Measurements from ENCODE around the gene PID1. TPM values are rescaled to one million over a fixed set of nuclear protein-coding genes. Genes with fewer than 3 reads are reported as not detected.

The PID1 gene
- total RNA-seq, 1 experiment from 2014 or later, result 2.9 TPM

DNA sequence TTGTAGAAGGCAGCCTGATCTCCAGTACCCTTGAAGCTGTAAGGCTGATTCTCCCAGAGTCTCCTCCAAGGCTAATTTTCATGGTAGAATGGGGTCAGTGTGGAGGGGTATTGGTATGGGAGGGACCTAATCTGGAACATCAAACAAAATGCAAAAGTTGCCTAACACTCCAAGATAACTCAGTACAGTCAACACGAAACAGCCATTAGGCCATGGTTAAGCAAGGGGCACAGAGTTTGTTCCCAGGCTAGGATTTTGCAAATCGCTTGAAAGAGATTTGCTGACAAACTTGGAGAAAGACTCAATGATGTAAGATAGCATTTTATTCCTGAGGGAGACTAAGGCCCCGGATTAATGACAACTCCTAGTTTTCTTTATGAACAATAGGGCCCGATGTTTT lies 5.4 kb downstream of the PID1 start:
- DNase-seq (ENCODE audit: low read depth, low spot score) (no peak), ATAC-seq (no peak)
- intact Hi-C loops (cut with micrococcal nuclease; ENCODE audit: unreplicated experiment) (no loop called here), in situ Hi-C loops (cut with HindIII; ENCODE audit: low pct_unique_long_range_greater_than_20kb, low sequenced_read_pairs) (no loop called here)
- H3K4me1 ChIP-seq (ENCODE audit: control insufficient read depth, insufficient read depth, low read length), result peaks cover 3% of the 10 kb centered on the region; the same call in 1 of the 2 replicates
- no peak overlapping the region for H3K27ac ChIP-seq (ENCODE audit: low read length)
- H3K27me3 ChIP-seq (ENCODE audit: control insufficient read depth, insufficient read depth, low read length), result peaks cover 8% of the 10 kb centered on the region; the same call in 1 of the 2 replicates
- no peaks in the 10 kb centered on the region for H3K9me3 ChIP-seq (ENCODE audit: control insufficient read depth, insufficient read depth, low read depth, low read length)
- no peak overlapping the region for H3K4me3 ChIP-seq (ENCODE audit: low read depth in 2 of 2, low read length in 2 of 2)
- TF ChIP-seq SIN3A (IDR thresholded peaks at IDR 0.05; ENCODE audit: borderline replicate concordance, insufficient read depth, low read depth, low read length), result no peak
- no peak for TF ChIP-seq TCF7L2 (IDR thresholded peaks at IDR 0.05; ENCODE audit: low read depth, low read length)
- TF ChIP-seq, protein P1, sequence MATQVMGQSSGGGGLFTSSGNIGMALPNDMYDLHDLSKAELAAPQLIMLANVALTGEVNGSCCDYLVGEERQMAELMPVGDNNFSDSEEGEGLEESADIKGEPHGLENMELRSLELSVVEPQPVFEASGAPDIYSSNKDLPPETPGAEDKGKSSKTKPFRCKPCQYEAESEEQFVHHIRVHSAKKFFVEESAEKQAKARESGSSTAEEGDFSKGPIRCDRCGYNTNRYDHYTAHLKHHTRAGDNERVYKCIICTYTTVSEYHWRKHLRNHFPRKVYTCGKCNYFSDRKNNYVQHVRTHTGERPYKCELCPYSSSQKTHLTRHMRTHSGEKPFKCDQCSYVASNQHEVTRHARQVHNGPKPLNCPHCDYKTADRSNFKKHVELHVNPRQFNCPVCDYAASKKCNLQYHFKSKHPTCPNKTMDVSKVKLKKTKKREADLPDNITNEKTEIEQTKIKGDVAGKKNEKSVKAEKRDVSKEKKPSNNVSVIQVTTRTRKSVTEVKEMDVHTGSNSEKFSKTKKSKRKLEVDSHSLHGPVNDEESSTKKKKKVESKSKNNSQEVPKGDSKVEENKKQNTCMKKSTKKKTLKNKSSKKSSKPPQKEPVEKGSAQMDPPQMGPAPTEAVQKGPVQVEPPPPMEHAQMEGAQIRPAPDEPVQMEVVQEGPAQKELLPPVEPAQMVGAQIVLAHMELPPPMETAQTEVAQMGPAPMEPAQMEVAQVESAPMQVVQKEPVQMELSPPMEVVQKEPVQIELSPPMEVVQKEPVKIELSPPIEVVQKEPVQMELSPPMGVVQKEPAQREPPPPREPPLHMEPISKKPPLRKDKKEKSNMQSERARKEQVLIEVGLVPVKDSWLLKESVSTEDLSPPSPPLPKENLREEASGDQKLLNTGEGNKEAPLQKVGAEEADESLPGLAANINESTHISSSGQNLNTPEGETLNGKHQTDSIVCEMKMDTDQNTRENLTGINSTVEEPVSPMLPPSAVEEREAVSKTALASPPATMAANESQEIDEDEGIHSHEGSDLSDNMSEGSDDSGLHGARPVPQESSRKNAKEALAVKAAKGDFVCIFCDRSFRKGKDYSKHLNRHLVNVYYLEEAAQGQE (IDR thresholded peaks at IDR 0.05; ENCODE audit: insufficient read depth in 1 of 2, low read depth in 2 of 2, low read length in 1 of 2), result no peak
- TF ChIP-seq POLR2AphosphoS5 (IDR thresholded peaks at IDR 0.05; ENCODE audit: low read depth, low read length), result no peak
- BruUV-seq (replicated peaks), result no TSS peak
- ChIA-PET CTCF (interaction anchor here (0.9 kb wide), 1 partner anchor 1375 kb away, joined by 3 read pairs; no protein-coding TSS in a partner anchor), POLR2A (no interaction called here)
- H3K36me3 ChIP-seq (ENCODE audit: control insufficient read depth, insufficient read depth, low read length), result no peaks in the 10 kb centered on the region

DNA sequence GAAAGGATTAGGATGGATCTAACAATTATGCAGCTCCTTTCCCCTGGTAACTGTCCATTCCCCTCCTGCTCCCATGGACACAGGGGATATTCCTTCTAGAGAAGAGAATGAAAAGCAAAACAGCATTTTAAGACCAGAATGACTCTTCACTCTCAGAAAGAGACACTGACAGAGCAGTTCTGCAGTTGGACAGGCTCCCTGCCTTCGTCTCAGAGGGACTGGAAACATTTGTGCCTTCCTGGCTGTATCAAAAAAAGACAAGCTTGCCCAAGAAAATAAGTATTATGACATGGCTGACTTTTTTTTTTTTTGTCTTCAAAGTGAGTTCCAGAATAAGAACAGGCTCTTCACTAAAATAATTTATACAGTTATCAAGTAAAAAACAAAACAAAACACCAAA lies 9.5 kb downstream of the PID1 start:
- H3K27ac ChIP-seq (ENCODE audit: low read length), result no peak overlapping the region
- intact Hi-C loops (cut with micrococcal nuclease; ENCODE audit: unreplicated experiment), result no loop called here
- TF ChIP-seq, protein P2, sequence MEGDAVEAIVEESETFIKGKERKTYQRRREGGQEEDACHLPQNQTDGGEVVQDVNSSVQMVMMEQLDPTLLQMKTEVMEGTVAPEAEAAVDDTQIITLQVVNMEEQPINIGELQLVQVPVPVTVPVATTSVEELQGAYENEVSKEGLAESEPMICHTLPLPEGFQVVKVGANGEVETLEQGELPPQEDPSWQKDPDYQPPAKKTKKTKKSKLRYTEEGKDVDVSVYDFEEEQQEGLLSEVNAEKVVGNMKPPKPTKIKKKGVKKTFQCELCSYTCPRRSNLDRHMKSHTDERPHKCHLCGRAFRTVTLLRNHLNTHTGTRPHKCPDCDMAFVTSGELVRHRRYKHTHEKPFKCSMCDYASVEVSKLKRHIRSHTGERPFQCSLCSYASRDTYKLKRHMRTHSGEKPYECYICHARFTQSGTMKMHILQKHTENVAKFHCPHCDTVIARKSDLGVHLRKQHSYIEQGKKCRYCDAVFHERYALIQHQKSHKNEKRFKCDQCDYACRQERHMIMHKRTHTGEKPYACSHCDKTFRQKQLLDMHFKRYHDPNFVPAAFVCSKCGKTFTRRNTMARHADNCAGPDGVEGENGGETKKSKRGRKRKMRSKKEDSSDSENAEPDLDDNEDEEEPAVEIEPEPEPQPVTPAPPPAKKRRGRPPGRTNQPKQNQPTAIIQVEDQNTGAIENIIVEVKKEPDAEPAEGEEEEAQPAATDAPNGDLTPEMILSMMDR (IDR thresholded peaks at IDR 0.05), result no peak
- no peak for TF ChIP-seq TCF7L2 (IDR thresholded peaks at IDR 0.05; ENCODE audit: low read depth, low read length)
- H3K36me3 ChIP-seq (ENCODE audit: control insufficient read depth, insufficient read depth, low read length), result no peaks in the 10 kb centered on the region
- no peak overlapping the region for H3K4me3 ChIP-seq (ENCODE audit: low read depth in 2 of 2, low read length in 2 of 2)
- ATAC-seq (no peak), DNase-seq (ENCODE audit: low read depth, low spot score) (no peak)
- in situ Hi-C loops (cut with HindIII; ENCODE audit: low pct_unique_long_range_greater_than_20kb, low sequenced_read_pairs), result no loop called here
- ChIA-PET CTCF (no interaction called here), POLR2A (no interaction called here)
- no peaks in the 10 kb centered on the region for H3K9me3 ChIP-seq (ENCODE audit: control insufficient read depth, insufficient read depth, low read depth, low read length)
- no TSS peak for BruUV-seq (replicated peaks)
- H3K27me3 ChIP-seq (ENCODE audit: control insufficient read depth, insufficient read depth, low read length), result no peaks in the 10 kb centered on the region
- no peaks in the 10 kb centered on the region for H3K4me1 ChIP-seq (ENCODE audit: control insufficient read depth, insufficient read depth, low read length)

DNA sequence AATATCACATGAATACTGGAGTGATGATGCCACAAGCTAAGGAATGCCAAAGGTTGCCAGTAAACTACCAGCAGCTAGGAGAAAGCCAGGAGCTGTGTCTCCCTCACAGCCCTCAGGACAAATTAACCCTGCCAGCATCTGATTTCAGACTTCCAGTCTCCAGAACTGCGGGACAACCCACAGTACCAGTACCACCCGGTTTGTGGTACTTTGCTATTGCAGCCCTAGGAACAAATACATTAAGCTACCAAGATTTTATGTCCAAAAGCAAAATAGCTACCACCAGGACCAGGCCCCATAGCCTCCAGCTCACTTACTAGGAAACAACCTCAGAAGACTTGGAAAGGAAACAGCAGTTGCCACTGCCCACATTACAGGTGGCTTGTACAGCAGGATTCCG lies 10.0 kb downstream of the PID1 start:
- no peaks in the 10 kb centered on the region for H3K36me3 ChIP-seq (ENCODE audit: control insufficient read depth, insufficient read depth, low read length)
- no peak overlapping the region for H3K27ac ChIP-seq (ENCODE audit: low read length)
- ChIA-PET POLR2A (no interaction called here), CTCF (no interaction called here)
- DNase-seq (ENCODE audit: low read depth, low spot score), result no peak
- BruUV-seq (replicated peaks), result no TSS peak
- no peak for ATAC-seq
- TF ChIP-seq SIN3A (IDR thresholded peaks at IDR 0.05; ENCODE audit: borderline replicate concordance, insufficient read depth, low read depth, low read length), result no peak
- no peak for TF ChIP-seq POLR2AphosphoS5 (IDR thresholded peaks at IDR 0.05; ENCODE audit: low read depth, low read length)
- no peak for TF ChIP-seq TCF7L2 (IDR thresholded peaks at IDR 0.05; ENCODE audit: low read depth, low read length)
- TF ChIP-seq, protein P1 (IDR thresholded peaks at IDR 0.05; ENCODE audit: insufficient read depth in 1 of 2, low read depth in 2 of 2, low read length in 1 of 2), result no peak
- TF ChIP-seq, protein P2 (IDR thresholded peaks at IDR 0.05), result no peak
- H3K4me1 ChIP-seq (ENCODE audit: control insufficient read depth, insufficient read depth, low read length), result no peaks in the 10 kb centered on the region
- no peaks in the 10 kb centered on the region for H3K27me3 ChIP-seq (ENCODE audit: control insufficient read depth, insufficient read depth, low read length)
- no peaks in the 10 kb centered on the region for H3K9me3 ChIP-seq (ENCODE audit: control insufficient read depth, insufficient read depth, low read depth, low read length)
- intact Hi-C loops (cut with micrococcal nuclease; ENCODE audit: unreplicated experiment) (no loop called here), in situ Hi-C loops (cut with HindIII; ENCODE audit: low pct_unique_long_range_greater_than_20kb, low sequenced_read_pairs) (no loop called here)
- no peak overlapping the region for H3K4me3 ChIP-seq (ENCODE audit: low read depth in 2 of 2, low read length in 2 of 2)

Measured in Panc1 (cell line).